GM19099 (cell line): ENCODE measurements around the gene MISFA.

ENCODE experiments used
- POLR2A ChIP-seq: IDR thresholded peaks from 3 replicates; pipeline ENCODE4 v1.6.1; 2011; ENCODE audit warnings: low read depth; ENCODE audit not compliant: insufficient read length; ENCODE audit errors: extremely low read depth

The MISFA gene

DNA sequence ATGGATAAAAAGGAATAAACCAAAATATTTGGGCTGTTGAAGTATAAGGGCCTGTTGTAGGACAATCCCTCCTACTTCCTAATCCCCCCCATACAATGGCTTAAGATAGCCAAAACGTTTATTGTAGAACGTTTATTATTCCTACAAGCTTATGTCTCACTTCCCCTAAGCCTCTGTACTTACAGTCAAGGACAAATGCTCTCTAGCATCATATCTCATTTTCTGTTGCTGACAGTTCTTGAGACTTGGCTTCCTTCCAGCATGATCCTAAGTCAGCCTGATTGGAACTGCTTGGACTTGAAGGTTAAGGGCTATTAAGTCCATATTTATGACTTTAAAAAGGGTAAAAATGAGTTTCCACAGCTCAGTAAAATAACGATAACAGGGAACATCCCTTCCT lies 8.8 kb downstream of the MISFA start:
- TF ChIP-seq POLR2A = no peak

DNA sequence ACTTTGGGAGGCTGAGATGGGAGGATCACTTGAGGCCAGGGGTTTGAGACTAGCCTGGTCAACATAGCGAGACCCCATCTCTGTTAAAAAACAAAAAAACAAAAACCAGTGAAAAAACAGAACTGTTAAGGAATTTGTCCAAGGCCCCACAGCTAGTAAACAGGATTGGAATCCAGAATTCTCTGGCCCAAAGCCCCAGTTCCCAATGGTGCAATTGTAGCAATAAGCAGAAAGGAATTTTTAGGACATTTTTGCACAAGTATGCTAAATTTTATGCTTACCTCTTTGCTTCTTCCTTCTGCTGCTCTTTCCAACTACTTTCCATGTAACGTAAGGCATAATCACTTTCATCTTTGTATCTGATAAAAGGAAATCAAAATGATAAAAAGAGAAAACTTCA lies 11.6 kb downstream of the MISFA start:
- TF ChIP-seq POLR2A = no peak

DNA sequence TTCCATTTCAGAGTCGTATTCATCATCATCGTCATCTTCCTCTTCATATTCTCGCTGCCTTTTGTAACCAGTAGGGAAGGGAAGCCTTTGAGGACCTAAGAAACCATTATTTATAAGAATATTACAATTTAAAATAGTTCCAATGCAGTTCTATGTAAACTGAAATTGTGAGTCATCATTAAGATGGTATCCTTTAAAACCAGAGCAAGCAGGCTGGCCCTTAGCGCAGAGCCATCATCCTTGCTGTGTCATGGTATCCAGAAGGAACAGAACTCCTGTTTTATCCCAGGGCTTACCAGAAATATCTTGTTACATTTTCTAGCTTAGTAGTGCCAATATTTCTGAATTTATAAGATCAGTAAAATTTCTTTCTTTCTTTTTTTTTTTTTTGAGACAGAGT lies 12.8 kb downstream of the MISFA start:
- no peak for TF ChIP-seq POLR2A

DNA sequence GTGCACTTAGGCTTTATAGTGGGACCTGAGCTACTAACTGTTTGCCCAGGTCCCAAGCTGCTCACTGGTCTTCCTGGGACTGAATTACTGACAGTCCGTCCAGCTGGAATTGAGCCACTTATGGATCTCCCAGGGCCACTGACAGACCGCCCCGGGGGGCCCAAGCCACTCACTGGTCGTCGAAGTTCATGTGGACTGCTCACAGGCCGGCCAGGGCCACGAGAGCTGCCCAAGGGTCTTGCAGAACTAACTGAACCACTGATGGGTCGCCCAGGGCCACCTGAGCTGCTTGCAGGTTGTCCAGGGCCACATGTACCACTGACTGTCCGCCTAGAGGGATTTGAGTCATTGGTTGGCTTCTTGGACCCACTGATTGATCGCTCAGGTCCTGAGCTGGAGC lies 15.1 kb downstream of the MISFA start:
- no peak for TF ChIP-seq POLR2A

DNA sequence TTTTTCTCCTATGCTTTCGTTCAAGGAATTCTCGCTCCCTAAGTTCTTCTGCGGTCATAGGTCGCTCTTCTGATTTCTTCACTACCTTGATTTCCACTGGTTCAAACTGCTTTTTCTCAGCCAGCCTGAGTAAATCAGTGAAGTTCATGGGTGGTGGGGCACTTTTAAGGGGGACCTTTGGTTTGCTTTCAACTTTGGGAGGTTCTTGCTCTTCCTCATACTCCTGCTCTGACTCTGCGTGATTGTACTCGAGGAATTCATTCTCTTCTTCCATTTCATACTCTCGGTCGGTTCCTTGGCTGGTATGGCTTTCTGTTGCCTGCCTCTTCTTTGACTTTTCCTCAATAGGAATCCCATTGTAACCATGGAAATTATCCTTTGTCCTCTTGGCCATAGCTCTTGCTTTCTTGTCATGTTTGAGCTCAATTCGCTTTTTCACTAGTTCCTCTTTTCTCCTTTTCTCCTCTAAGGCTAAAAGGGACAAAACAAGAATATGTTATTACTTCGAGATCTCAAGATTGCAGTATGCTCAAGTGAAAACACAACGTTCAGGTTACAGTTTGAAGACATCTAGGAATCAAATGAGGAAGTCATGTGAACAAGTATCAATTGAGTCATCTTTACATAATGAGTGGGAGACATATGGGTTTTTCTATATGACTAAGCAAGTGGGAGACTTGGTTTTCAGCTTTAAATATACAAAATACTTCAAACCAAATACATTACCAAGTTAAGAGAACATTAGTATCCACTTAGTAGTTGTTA lies 16.2 kb downstream of the MISFA start:
- TF ChIP-seq POLR2A = no peak

DNA sequence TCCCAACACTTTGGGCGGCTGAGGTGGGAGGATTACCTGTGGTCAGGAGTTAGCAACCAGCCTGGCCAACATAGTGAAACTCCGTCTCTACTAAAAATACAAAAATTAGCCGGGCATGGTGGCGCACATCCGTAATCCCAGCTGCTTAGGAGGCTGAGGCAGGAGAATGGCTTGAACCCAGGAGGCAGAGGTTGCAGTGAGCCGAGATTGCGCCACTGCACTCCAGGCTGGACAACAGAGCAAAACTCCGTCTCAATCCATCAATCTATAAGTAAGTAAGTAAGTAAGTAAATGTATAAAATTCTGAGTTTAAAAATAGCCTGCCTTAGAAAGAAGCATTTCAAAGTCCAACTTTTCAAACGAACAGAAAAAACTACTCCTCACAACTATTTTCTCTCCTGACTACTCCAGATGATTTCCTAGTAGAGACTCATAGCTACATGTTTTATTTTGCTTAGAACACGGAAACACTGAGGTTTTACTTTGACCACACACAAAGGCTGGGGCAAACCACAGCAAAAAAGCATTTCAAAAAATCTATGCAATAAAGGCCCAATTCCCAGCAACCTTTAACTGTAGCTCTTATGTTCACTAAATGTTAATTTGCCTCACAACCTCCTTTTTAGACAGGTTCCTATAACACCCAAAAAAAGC lies 18.2 kb downstream of the MISFA start:
- TF ChIP-seq POLR2A = no peak

DNA sequence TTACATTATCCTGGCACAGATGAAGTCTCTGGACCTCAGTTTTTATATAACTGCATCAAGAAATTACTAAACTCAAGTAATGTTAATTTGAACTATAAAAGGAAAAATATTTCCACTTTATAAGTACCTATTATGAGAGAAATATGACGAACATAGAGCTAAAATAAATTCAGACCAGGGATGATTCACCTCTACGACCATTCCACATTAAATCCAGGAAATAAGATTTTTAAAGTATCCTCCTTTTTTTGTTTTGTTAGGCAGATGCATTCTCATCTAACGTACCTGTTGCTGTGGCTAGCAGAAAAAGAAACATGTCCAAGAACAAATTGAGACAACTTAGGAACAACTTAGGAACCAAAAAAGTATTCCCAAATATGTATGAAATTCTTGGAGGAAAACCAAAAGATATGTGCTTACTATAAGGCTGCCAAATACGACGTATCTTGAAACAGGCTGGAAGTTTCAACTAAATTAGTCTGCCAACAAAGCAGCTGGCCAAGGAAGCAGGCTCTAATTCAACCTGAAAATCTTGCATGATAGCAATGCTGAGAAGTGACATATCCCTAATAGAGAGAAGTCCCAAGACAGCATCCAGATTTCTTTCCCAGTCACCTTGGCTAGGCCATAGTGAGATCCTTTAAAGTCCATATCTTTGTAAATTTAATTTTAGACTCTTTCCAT lies 18.9 kb downstream of the MISFA start:
- no peak for TF ChIP-seq POLR2A

DNA sequence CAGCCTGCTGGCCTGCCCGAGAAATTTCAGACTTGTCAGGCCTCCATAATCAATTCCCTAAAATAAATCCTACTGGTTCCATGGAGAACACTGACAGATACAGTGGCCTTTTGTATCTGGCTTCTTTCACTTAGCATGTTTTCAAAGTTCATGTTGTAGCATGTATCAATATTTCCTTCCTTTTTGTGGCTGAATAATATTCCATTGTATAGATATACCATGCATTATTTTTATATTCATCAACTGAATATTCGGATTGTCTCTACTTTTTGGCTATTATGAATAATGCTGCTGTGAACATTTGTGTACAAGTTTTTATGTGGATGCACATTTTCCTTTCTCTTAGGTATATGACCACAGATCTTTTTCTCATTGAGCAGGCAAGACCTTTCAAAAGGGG lies 24.1 kb downstream of the MISFA start:
- no peak for TF ChIP-seq POLR2A

DNA sequence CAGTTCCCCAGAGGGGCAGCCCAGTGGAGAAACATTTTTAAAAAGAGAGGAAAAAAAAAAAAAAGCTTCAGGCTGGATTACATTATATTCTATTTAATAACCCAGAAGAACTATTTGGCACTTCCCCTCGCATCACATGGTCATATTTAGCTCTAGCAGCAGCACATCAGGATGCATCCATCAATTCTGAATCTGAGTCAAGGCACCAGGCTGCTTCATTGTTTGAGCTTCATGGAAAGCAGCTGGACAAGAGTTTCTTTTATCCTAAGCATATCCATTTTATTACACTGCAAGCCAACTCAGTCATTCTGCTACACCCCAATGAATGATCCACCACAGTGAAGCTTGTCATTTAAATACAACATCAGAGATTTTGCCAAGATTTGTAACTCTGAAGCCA lies 24.6 kb downstream of the MISFA start:
- no peak for TF ChIP-seq POLR2A

DNA sequence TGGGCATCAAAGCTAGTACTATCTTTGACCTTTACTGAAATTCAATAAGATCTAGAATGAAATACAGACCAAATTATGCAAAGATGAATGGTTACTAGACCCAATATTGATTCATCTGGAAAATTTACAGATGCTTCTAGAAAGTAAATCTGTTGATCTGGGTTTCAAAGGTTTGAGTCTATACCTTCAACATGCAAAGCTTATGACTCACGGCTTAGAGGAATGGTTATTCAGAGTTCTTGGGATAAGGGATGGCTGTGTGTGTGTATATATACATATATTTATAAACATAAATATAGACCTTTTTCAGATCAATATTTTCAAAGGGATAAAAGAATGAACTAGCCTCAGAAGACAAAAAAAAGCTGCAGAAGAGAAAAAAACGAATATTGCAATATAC lies 33.3 kb downstream of the MISFA start:
- TF ChIP-seq POLR2A = no peak

DNA sequence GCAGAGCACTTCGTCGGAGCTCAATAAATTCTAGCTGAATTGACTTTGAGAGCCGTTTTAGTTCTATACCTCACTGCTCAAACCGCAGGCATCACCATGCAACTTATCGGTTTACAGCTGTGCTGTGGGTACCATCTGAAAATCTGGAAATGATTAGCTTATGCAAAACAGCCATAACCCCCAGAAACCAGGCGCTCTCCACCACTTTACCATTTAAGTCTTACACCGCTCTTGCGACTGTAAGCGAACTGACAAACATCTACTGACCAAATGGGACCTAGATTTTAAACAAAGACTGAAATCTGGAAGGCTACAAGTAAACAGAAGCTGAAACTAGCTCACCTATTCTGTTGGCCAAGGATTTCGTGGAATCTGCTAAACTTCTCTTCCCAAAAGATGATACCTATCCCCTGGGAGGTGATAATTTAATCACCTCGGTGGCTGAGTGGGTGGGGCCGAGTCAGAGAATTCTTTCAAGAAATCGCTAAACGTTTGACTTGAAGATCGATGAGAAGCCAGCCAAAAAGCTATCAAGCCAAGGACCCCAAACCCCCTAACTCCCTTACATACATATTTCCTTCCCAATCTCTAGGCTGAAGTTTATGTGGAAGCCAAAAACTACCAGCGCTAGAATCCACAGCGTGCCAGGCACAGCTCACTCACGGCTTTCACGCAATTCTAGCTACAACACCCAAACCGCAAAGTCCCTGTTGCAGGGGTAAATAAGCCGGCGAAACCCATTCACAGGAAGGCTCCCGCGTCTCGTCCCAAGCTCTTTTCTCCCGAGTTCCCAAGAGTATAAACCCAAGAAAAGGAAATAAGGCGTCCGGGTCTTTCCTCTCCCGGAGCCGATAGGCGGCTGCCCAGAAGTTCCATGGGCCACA lies 33.9 kb downstream of the MISFA start:
- TF ChIP-seq POLR2A = peak; percentile 59

DNA sequence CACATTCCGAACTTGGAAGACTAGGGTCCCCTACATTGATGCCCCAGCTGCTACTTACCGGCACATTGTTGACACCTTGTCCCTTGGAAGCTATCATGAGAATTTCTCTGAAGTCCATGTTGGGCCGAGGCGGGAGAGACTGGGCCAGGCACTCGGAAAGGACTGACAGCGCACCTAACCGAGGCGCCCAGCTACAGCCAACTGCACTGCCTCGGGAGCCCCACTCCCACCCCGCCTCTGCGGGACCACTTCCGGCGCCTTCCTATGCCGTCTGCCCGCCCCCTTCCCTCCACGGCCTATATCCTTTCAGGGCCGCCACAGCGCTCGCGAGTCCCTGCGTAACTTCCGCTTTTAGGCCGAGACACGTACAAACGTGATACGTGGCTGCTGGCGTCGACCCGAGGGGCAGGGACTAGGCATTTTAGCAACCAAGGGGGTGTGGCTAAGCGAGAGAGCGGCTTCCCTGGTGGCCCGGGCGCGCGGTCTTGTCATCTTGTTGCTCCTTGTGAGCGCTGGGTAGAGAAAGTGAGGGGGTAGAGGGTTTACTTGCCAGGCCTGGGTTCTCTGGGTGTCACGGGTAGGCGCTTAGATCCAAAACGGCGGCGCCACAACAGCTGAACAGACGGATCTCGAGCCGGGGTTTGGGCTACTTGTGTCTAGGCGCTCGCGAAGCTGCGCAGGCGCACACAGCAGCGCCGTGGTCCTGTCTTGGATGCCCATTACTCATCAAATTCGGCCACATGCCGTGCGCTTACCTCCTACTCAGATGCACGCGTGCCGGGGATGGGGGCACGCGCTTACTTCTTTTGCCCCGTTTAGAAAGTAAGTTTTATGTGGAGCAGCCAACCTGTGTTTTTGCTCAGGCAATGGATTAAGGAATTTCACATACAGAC lies 34.8 kb downstream of the MISFA start, which contains the start of gene SPTY2D1:
Gene SPTY2D1, minus strand, starts transcription at position 203 of the 893 bp plus-strand sequence. Its CDS starts 85 bp downstream, at position 118.
- TF ChIP-seq POLR2A = peak; percentile 96

DNA sequence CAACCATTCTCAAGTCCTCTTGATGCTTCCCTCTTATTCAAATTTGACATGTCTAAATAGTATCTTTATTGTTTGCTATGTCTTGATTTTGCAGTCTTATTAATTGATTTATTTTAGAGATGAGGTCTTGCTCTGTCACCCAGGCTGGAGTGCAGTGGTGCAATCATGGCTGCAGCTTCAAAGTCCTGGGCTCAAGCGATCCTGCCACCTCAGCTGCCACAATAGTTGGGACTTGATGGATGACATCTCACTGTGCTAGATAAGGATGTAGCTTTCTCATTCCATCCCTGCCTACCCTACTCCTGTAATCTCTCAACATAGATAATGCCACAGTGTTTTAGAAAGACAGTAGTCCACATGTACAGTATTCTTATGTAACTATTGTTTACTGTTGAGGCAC lies 42.1 kb downstream of the MISFA start:
- TF ChIP-seq POLR2A = no peak

DNA sequence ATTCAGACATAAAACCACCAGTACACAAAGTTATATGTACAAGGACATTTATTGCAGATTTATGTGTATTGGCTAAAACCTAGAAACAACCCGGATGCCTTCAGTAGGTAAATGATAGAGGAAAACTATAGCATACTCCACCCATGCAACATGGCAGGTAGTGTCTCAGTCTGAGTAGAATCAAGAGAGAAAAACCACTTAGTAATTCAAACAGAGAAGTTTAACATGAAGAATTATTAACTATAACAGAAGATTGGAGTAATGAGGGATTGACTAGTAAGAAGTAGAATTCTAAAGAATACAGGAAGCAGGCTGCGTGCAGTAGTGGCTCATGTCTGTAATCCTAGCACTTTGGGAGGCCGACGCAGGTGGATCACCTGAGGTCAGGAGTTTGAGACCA lies 50.8 kb downstream of the MISFA start:
- no peak for TF ChIP-seq POLR2A
